Keratinocyte (primary cell): ENCODE results near the gene R3HDM1.
"Not testable (repeated sequence)": the region's sequence is repeated elsewhere in the genome, so short reads cannot be mapped to it uniquely, and the experiment has no call there.

Source experiments
- CTCF ChIP-seq, 3 experiments: IDR thresholded peaks in 1 of 3; conservative IDR thresholded peaks in 1 of 3; optimal IDR thresholded peaks in 1 of 3; 2 replicates in 2 of 3; 3 replicates in 1 of 3; pipeline versions ENCODE3 to v1.5.1; 2011; ENCODE audit warnings: low read length in 3 of 3, mild to moderate bottlenecking in 3 of 3, moderate library complexity in 2 of 3, control low read depth in 1 of 3, inconsistent platforms in 1 of 3; ENCODE audit not compliant: insufficient read depth in 2 of 3; ENCODE audit errors: extremely low read depth in 1 of 3
- EZH2 ChIP-seq: IDR thresholded peaks from one replicate; pipeline ENCODE4 v1.6.1; 2012; ENCODE audit warnings: inconsistent platforms, mild to moderate bottlenecking, low read length, moderate library complexity

GRCh38 chr2:135715086-135715485, 183.8 kb downstream of the R3HDM1 start:
- TF ChIP-seq CTCF (optimal IDR thresholded peaks at IDR 0.05 in 1 of 3, IDR thresholded peaks at IDR 0.05 in 1 of 3, conservative IDR thresholded peaks at IDR 0.05 in 1 of 3; ENCODE audit: extremely low read depth in 1 of 3, insufficient read depth in 2 of 3, low read length in 3 of 3); EZH2: not testable (repeated sequence)
